Measurements from ENCODE around the gene MTARC2.
"Not testable (repeated sequence)": the region's sequence is repeated elsewhere in the genome, so short reads cannot be mapped to it uniquely, and the experiment has no call there.

MTARC2 gene

DNA sequence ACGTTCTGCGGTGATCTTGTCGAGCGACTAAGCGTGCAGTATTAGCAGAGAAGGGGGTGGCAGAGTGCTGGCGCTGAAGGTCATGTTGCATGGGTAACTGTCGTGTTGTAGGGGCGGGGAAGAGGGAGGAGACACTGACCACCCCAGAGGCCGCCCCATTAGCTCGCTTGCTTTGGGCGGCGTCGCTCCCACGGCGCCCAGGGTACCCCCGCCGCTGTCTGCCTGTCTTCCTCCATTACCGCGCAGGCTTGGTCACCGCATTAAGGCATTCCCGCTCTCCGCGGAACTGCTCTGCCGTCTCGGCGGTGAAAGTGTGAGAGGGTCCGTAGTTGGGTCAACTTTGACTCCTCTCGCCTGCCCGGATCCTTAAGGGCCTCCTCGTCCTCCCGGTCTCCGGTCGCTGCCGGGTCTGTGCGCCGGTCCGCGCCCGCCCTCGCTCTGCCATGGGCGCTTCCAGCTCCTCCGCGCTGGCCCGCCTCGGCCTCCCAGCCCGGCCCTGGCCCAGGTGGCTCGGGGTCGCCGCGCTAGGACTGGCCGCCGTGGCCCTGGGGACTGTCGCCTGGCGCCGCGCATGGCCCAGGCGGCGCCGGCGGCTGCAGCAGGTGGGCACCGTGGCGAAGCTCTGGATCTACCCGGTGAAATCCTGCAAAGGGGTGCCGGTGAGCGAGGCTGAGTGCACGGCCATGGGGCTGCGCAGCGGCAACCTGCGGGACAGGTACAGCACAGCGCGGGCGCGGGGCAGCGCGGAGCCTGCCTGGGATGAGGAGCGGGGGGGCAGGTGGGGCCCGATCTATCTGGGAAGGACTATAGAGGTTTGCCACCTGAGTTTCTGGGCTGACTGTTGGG, at the start of gene MTARC2:
Gene MTARC2 (plus strand): TSS at position 234 of the 846 bp plus-strand sequence. CDS start 210 bp downstream, at position 444.
- no peak for DNase-seq

DNA sequence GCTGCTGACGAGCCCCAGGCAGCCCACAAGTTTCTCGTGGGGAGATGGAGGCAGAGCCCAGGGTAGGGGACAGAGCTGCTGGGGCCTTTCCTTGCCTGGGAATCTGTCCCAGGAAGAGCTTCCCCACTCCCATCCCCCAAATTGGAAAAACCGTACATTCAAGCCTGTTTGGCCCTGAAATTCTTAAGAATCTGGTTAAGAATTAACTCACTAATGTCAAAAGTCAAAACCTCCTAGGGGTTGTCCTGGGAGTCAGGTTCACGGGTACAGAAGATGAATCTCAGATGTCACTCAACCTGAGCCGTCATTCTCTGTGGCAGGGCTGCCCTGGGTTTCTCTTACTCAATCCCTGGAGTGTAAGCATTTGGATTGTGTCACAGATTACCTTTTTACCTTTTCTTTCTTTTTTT, 49.5 kb upstream of the MTARC2 start:
- DNase-seq: no peak

DNA sequence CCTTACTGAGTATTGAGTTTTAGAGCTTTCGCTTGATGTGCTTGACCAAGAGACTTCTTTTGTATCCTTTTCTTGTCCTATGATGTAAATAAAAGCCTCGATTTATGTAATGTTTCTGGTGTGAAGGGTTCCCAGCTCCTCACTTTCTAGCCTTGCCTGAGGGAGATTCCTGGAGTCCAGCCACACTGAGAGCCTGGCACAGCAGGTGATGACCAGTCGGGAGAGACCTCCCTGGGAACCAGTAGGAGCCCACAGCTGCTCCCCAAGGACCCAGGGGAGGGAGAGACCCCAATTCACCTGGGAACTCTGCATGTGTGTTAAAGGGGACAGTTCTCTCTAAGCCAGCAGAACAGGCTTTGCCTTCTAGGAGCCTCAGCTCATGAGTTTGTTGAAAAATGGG, 49.1 kb upstream of the MTARC2 start:
- no peak for DNase-seq

DNA sequence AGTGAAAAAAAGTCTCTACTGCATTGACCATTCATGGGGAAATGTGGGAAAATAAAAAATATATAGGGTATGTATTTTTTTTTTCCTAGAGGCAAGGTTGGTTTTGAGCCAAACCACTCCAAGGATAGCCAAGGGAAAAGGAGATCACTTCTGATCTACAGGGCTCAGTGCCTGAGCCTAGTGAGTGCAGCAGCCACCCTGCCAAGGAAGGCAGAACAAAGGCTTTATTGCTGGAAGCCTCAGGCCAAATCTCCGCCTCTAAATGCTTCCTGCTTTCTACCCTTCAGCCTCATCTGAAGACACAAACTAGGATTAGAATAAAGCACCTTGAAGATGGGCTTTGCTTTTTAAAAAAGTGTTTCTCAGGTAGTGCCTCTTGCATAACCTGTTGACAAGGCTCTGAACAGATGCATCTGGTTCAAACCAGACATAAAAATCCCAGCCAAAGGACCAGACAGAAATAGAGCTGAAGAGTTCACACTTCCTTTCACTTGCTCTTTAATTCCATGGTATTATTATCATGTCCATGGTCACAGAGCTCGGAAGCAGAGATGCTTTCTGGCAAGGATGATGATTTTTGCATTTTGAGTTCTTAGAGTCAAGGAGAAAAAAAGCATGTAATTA, 47.5 kb upstream of the MTARC2 start:
- no peak for DNase-seq

DNA sequence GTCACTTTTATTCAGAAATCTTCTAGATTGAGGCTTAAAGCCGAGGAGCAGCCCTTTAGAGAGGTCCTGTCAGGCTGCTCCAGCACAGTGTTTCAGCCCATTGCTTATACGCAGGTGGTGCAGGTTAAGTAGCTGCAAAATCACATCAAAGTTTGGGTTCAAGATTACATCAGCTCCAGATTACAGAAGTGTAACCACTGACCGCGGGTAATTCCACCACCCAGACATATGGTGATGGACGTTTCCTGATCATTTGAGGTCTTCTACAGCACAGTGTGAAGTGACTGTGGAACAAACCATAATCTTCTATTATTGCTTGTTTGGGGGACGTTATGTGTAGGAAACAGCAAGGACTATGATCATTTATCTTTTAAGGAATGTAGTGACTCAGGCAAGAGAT, 46.1 kb upstream of the MTARC2 start:
- no peak for DNase-seq

DNA sequence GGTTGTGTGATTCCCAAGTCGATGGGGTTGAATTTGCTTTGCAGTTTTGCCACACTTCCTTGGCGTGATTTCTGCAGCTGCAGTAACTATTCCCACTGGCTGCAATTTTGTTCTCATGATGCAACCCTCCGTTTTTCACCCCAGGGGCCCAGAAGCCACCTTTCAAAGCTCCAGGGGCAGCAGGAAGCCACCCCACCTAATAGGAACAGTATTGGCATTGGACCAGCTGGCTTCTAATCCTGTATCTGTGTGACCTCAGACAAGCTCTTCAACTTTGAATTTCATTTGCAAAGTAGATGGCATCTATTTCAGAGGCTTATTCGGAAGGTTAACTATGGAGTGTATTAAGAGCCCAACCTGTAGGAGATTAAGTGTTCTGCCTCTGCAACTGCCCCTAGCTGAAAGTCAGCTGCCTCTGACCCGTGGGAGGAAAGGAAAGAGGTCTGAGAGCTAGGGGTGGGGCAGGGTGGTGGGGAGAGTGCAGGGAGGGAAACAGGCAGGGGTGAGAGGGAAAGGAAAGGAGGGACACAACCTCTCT, 45.3 kb upstream of the MTARC2 start:
- no peak for DNase-seq

DNA sequence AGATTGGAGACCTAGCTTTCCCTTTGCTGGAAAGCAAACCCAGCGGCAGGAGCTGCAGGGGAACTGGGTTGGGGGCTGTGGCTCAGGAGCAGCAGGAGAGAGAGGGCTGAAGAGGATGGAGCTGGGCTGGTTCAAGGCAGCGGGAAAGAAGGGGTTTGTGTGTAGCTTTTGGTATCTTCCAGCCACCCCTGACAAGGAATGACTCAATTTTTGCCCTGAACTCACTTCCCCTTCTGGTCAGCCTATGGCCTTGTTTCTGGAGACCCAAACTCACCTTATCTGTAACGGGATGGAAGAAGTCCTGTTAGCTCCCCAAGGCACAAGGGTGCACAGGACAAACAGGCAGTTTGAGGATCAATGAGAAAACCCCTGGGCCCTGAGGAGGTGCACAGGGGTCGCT, 44.8 kb upstream of the MTARC2 start:
- DNase-seq: no peak

DNA sequence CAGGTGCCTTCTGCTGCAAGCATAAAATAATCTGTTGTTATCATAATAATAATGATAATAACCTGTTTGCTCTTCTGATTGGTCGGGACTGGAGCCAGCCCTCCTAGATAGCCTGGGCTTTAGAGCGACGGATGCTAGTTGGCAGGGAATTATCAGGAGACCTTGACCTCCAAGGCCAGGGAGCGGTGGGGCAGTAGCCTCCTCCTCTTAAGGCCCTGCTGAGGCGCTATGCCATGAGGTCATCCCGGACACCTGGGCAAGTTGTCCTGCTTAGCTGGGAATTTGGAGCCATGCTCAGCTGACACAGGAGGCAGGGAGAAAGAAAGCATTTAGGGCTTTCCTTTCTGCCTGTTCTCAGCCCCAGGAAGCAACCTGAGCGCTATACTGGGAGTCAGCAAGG, 42.3 kb upstream of the MTARC2 start:
- DNase-seq: no peak

DNA sequence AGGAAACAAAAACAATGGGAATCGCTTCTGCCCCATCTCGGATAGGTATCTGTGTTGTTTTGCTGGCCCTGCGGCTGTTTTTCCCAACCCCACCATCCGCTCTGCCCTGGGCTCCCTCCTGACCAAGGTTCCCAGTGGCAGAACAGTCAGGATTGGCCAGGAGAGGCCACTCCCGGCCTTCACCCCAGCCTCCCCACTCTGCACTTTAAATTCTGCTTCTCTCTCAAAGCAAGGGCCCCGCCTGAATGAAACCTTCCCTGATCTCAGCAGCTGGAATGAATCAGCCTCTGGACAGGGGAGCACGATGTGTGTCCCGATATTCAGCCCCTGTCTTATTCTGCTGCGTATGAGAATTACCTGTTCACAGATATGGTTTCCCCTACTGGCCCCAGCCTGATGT, 41.6 kb upstream of the MTARC2 start:
- DNase-seq: no peak

DNA sequence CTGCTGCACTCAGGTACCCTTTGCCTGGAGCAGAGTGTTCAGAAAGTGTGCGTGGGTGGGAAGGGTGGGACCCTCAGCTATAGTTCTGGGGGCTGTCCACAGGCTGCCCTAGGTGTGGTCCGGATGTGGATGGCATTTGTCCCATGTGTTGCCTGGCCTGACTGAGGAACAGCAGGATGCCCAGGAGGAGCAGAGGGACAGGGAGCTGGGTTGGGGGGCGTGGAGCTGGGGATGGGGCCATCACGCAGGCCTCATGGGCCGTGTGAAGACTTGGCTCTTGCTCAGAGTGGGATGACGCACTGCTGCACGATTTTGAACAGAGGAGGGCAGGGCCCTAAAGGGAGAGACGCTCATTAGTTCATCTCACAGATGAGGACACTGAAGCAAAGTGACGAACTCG, 41.0 kb upstream of the MTARC2 start:
- no peak for DNase-seq

DNA sequence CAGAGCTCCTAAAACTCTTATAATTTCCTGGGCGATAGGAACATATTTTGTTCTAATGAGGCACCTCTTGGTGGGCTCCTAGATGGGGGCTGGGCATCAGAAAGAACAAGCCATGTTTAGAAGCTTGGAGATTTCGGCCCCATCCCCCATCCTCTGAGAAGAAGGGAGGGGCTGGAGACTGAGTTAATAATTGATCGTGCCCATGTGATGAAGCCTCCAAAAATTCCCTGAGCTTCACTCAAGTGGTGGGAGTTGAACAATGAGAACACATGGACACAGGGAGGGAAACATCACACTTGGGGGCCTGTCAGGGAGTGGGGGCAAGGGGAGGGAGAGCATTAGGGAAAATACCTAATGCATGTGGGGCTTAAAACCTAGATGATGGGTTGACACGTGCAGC, 39.9 kb upstream of the MTARC2 start:
- DNase-seq: no peak

DNA sequence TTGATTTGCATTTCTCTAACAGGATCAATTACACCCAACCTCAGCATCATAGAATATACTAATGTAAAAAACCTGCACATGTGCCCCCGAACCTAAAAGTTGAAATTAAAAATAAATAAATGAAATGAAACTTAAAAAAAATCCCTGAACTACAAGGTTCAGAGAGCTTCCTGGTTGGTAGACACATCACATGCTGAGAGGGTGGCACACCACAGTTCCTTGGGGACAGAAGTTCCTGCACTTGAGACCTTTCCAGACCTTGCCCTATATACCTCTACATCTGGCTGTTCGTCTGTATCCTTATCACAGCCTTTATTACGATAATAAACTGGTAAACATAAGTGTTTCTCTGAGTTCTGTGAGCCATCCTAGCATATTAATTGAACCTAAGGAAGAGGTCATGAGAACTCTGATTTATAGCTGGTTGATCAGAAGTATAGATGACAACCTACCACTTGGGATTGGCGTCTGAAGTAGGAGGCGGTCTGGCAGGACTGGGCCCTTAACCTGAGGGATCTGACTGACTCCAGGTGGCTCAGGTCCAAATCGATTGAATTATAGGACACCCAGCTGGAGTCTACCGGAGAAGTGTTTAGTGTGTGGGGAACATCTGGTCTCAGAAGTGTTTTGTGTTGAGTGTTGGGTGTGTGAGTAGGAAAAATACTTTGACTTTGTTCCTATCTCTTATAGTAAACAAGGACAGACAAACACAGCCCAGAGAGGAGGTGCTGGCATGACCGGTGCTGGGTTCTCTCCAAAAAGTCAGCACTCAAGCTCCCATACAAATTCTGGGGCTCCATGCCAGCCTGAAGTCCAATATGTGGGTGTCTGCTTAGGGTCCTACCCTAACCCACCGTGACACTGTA, 39.0 kb upstream of the MTARC2 start:
- no peak for DNase-seq

DNA sequence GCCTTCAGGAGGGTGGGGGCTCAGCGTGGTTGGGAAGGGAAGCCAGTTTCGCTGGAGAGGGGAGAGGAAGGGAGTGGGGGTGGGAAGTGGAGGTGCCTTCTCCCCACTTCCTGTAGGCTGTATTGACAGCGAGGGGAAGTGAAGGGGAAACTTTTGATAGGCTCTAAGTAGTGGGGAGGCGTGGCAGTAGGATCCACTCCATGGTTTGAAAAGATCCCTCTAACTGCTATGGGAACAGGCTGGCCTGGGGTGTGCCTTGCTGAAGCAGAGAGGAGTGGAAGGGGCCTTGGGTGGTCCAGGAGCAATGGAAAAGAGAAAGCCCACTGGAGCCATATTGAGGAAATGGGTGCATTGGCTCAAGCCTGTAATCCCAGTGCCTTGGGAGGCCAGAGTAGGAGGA, 37.8 kb upstream of the MTARC2 start:
- no peak for DNase-seq

DNA sequence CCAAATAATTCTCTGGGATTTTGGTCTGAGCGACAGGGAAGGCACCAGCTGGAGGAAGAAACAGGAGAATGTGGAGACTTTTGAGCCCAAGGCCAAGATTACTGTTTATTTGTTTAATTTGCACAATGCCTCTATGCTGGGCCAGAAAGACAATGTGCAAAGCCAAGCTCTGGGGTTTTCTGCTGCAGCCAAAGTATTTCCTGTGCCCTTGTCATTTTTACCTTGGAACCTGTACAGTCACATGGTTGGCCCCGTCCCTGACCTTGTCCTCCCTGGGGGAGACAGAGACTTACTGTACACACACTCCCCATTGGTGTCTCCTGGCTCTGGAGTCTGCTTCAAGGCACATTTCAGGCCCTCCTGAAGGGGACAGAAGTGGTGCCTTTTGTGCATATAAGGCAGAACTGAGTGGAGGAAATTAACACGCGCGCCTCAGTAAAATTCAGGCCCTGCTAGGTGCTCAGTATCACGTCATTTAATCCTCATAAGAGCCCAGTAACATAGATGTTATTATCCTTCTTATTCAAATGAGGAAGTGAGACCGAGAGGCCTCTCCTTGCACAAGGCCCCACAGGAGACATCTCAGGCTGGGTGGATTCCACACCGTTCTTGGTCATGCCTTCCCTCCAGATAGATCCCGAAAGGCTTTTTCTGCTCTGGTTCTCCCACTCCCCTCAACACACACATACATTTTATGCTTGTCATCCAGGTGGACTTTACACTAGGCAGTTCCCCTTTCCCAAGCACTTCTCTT, 36.9 kb upstream of the MTARC2 start:
- DNase-seq: no peak

DNA sequence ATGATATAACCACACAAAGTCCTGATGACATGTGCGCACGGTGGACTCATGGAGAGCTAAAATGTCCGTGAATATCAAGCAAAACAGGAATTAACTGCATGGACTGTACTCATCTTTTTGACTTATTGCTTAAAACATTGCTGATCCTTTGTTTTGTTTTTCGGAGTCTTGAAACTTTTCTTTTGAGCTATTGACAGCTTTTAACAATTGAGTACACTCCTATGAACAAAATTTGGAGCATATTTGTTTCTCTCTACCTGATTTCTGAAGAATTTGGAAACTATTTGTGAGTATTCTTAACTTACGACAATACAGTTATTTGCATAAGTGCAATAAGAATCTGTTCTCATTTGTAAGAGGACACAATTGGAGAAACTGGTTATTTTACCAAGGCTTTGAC, 32.1 kb upstream of the MTARC2 start:
- not testable (repeated sequence) for DNase-seq

DNA sequence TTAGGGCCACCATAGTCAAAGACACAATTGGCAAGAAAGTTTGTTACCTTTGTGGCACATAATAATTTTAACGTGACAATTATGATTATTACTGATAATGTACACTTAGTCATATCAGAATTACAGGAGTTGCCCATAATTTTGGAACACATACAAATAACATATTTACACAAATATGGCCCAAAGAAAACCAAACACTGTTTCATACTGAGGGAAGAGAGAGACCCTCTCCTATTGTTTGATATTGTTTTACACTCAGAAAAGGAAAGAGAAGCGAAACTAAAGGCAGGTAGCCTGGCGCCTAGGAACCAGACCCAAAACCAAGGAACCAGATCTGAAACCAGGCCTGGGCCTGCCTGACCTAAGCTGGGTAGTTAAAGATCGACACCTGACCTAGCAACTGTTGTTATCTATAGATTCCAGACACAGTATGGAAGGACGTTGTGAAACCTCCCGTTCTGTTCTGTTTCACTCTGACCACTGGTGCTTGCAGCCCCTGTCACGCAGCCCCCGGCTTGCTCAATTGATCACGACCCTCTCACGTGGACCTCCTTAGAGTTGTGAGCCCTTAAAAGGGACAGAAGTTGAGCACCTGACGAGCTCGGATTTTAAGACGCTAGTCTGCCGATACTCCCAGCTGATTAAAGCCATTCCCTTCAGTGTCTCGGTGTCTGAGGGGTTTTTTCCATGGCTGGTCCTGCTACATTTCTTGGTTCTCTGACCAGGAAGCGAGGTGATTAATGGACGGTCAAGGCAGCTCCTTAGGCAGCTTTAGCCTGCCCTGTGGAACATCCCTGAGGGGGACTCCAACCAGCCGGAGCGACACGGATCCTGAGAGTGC, 30.1 kb upstream of the MTARC2 start:
- no peak for DNase-seq

DNA sequence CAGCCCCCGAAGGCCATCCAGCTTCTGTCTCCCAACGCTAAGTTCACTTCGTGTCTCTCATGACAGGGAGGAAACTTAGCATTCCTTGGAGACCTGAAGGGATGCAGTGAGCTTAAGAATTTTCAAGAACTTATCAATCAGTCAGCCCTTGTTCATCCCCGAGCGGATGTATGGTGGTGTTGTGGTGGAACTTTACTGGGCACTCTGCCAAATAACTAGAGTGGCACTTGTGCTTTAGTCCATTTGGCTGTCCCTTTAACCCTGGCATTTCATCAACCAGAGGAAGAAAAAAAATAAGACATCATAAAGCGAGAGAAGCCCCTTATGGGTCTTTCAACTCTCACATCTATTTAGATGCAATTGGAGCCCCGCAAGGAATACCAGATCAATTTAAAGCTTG, 26.9 kb upstream of the MTARC2 start:
- DNase-seq: not testable (repeated sequence)

DNA sequence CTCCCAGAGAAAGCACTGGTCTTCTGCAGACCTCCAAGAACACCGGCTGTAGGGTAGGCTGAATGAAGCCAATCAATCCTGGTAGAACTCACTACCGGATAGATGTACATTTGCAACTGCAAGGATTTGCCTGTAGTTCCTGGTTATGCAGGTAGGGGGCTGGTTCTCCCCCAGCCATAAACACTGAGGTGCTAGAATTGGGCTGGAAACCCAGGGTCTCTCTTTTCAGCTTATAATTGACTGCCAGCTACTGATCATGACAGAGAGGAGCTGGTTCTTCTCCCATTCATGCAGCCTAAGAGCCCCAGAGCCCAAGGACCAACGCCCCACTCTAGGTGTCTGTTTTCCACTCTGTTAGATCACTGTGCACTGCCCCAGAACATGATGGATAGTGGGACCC, 21.5 kb upstream of the MTARC2 start:
- DNase-seq: no peak

DNA sequence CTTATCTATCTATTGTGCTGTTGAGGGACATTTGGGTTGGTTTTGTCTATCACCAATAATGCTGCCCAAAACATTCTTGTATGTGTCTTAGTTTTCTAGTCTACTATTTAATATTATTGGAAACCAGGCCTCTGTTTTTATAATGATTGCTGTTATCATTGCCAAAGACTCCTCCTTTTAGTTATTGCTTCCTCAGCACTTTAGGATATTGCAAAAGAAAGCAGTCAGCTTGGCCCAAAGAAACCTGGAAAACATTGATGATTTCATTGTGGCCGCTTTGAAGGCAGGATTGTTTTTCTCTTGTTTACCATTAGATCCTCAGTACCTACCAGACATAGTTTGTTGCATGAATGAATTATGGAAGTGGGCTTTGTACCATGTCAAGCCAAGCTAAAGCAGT, 20.6 kb upstream of the MTARC2 start:
- DNase-seq: no peak

DNA sequence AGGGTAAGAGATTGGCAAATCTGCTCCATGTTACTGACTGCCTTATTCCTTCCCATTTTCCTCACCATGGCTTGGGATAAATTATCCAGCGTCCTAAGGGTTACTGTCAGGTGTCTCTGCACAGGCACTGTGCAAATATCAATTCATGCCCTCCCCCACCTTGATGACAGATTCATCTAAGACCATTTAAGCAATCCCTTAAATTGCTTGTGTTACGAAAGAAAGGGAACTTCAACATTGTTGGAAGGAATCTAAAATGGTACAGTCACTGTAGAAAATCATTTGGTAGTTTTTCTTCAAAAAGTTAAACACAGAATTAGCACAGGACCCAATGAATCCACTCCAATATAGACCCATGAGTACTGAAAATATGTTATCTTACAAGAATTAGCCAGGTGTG, 17.6 kb upstream of the MTARC2 start:
- no peak for DNase-seq

DNA sequence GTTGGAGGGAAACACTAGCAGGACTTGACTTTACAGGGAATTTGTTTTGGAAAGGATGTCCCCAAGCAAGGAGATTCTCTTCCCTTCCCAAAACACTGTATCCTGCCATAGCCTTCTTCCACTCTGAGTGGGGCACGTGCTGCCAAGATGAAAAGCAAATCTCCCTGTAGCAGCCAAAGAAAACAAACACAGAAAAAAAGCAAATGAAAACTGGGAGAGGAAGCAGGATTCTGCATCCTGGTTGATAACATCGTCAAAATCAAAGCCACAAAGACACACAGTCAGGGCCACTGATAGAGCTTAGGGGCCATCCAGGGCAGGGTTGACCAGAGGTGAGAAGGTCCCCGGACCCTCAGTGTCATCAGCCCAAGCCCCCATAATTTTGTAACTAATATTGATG, 16.0 kb upstream of the MTARC2 start:
- DNase-seq: no peak

DNA sequence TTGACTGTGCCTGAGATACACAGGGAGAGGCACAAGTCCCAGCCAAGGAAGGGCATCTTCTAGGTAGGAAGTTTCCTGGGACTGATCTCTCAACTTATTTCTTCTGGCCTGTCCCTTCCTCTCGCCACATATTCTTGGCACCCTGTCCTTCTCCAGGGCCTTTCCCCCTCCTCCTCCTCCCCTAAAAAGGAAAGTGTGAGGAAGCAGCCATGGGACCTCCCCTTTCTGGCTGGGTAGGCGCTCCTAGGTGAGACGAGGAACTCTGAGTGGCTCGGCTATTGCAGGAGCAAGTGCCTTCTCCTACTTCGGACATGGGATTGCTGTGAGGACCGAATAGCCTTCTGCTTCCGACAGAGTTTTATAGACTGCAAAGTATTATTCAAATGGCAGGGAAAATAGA, 15.5 kb upstream of the MTARC2 start:
- no peak for DNase-seq

All from activated CD4-positive, alpha-beta T cell treated with anti-CD3 and anti-CD28 coated beads, Interleukin-2, amount 50 U/mL, for 16 hours (primary cell).